ACHN (cell line): ENCODE data around the gene HAUS8.
"Not testable (repeated sequence)": the region's sequence is repeated elsewhere in the genome, so short reads cannot be mapped to it uniquely, and the experiment has no call there.

Experiments
- DNase-seq: peaks from one replicate; pipeline ENCODE4 v3.0.0-alpha.2; 2015
- in situ Hi-C: cut with HindIII; loops from 2 replicates; pipeline ENCODE4 v1.10.0; 2017; ENCODE audit warnings: low sequenced_read_pairs, low pct_ligation_motif_present, low pct_unique_long_range_greater_than_20kb

HAUS8 gene

GRCh38 chr19:17104679-17105078 is 29.4 kb upstream of the HAUS8 start:
- in situ Hi-C loops: no loop called here
- DNase-seq: no peak

- in situ Hi-C loops: no loop called here
These were observed 27.9 kb upstream of the HAUS8 start for GRCh38 chr19:17103177-17103576.

GRCh38 chr19:17101686-17102628 is 26.7 kb upstream of the HAUS8 start:
- no peak for DNase-seq
- in situ Hi-C loops: no loop called here

More at GRCh38 chr19:17103177-17103576, 27.9 kb upstream of the HAUS8 start:
- peak; percentile 64 for DNase-seq

- in situ Hi-C loops: no loop called here
- DNase-seq: no peak
These were observed 23.1 kb upstream of the HAUS8 start for GRCh38 chr19:17098326-17098725.

- in situ Hi-C loops: no loop called here
- DNase-seq: peak; percentile 67
These were observed 22.4 kb upstream of the HAUS8 start for GRCh38 chr19:17097593-17098126.

- no peak for DNase-seq
- in situ Hi-C loops: no loop called here
These were observed 20.1 kb upstream of the HAUS8 start for GRCh38 chr19:17095141-17095919.

GRCh38 chr19:17094694-17095093 is 19.4 kb upstream of the HAUS8 start:
- in situ Hi-C loops, DNase-seq: not testable (repeated sequence)

- in situ Hi-C loops: no loop called here
- DNase-seq: no peak
These were observed 17.4 kb upstream of the HAUS8 start for GRCh38 chr19:17092696-17093095.

- in situ Hi-C loops: no loop called here
- DNase-seq: no peak
These were observed 16.6 kb upstream of the HAUS8 start for GRCh38 chr19:17091758-17092333.

- no peak for DNase-seq
- in situ Hi-C loops: no loop called here
These were observed 15.3 kb upstream of the HAUS8 start for GRCh38 chr19:17090583-17090982.

- in situ Hi-C loops: no loop called here
- no peak for DNase-seq
These were observed 13.3 kb upstream of the HAUS8 start for GRCh38 chr19:17088552-17088951.

- no peak for DNase-seq
- in situ Hi-C loops: no loop called here
These were observed 11.6 kb upstream of the HAUS8 start for GRCh38 chr19:17086834-17087233.

- in situ Hi-C loops: no loop called here
- DNase-seq: no peak
These were observed 10.9 kb upstream of the HAUS8 start for GRCh38 chr19:17086120-17086519.

- in situ Hi-C loops: no loop called here
- no peak for DNase-seq
These were observed 6.7 kb upstream of the HAUS8 start for GRCh38 chr19:17081672-17082630.

- DNase-seq: no peak
- in situ Hi-C loops: no loop called here
These were observed 5.2 kb upstream of the HAUS8 start for GRCh38 chr19:17080440-17080801.

- in situ Hi-C loops: no loop called here
- DNase-seq: peak; percentile 95
These were observed 4.6 kb upstream of the HAUS8 start for GRCh38 chr19:17079710-17080439.

GRCh38 chr19:17078920-17079709 is 3.9 kb upstream of the HAUS8 start:
- DNase-seq: no peak
- in situ Hi-C loops: no loop called here
